Activated CD4-positive, alpha-beta memory T cell treated with anti-CD3 and anti-CD28 coated beads for 36 hours (primary cell): ENCODE results near the gene ZNF385C. TPM values are rescaled to one million over a fixed set of nuclear protein-coding genes. Genes with fewer than 3 reads are reported as not detected.

ENCODE experiments used
- CTCF ChIA-PET: fragments of 350-600 bp; sonication (Branson Sonifier 250); formaldehyde crosslinking; loops from one replicate; lab custom pipeline; 2021; ENCODE audit warnings: antibody characterized with exemption, inconsistent platforms; lab: Charles Lee
- POLR2A ChIA-PET: fragments of 350-600 bp; sonication (Branson Sonifier 250); formaldehyde crosslinking; loops from one replicate; lab custom pipeline; 2021; ENCODE audit warnings: antibody characterized with exemption; lab: Charles Lee
- DNase-seq: peaks from one replicate; pipeline ENCODE4 v3.0.0-alpha.2; 2020
- H3K27ac Mint-ChIP-seq: one replicate; pipeline ENCODE4 v1.8.0; 2021; ENCODE audit warnings: mixed read lengths
- H3K27me3 Mint-ChIP-seq: one replicate; pipeline ENCODE4 v1.8.0; 2021; ENCODE audit warnings: mixed read lengths
- H3K36me3 Mint-ChIP-seq: one replicate; pipeline ENCODE4 v1.8.0; 2021; ENCODE audit warnings: mixed read lengths
- H3K4me1 Mint-ChIP-seq: one replicate; pipeline ENCODE4 v1.8.0; 2021; ENCODE audit warnings: low read depth, mixed read lengths
- H3K4me3 Mint-ChIP-seq: one replicate; pipeline ENCODE4 v1.8.0; 2021; ENCODE audit warnings: mild to moderate bottlenecking, mixed read lengths
- H3K9me3 Mint-ChIP-seq: one replicate; pipeline ENCODE4 v1.8.0; 2021; ENCODE audit warnings: mixed read lengths
- intact Hi-C: fragments of 100-400 bp; cut with micrococcal nuclease; formaldehyde crosslinking; loops from one replicate; pipeline ENCODE4 v1.15.1; 2023
- total RNA-seq, 2 experiments: library from RNA; stranded (reverse); gene quantifications; one replicate each; pipeline ENCODE4 v1.2.3, GENCODE V29; 2021

Gene ZNF385C
- total RNA-seq, 2 experiments from 2014 or later: 0.10 TPM; not detected in 1

DNA sequence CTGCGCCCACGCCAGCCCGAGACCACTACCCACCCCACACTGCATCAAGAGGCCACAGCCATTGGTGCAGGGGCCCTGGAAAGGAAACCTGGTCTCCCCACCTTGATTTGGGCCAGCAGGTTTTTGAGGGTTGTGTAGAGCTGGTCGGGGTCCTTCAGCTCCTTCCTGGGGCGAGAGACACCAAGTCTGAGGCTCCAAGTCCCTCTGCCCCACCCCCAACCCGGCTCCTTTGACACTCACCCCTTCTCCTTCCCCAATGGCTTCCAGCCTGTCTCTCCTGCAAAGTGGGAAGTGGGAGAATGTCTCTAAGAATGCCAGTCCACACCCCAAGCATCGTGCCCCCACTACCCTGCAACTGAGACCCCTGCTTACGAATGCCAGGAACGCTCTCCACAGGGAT, 15.8 kb upstream of the ZNF385C start:
- ChIA-PET POLR2A (interaction anchor here (0.7 to 4.8 kb wide), 3 partner anchors 21 to 148 kb away, joined by 3 to 21 read pairs (median 7); partner anchors contain the start of gene CNP), CTCF (interaction anchor here (0.9 to 15.6 kb wide), 6 partner anchors 13 to 413 kb away, joined by 4 to 211 read pairs (median 25); partner anchors contain the start of genes DNAJC7 and NKIRAS2)
- intact Hi-C loops: loop anchor here (5.0 kb wide), 1 partner anchor 43 kb away; no protein-coding TSS in a partner anchor
- Mint-ChIP-seq H3K27me3 (no peaks in the 10 kb centered on the region), H3K36me3 (peaks cover 28% of the 10 kb centered on the region), H3K9me3 (no peaks in the 10 kb centered on the region), H3K4me1 (peaks cover 35% of the 10 kb centered on the region), H3K27ac (peak overlapping the region; percentile 14), H3K4me3 (no peak overlapping the region)
- DNase-seq: no peak

GRCh38 chr17:42113293-42114069, 15.2 kb upstream of the ZNF385C start:
- intact Hi-C loops: loop anchor here (2.0 to 5.0 kb wide), 2 partner anchors 44 to 95 kb away; no protein-coding TSS in a partner anchor

DNA sequence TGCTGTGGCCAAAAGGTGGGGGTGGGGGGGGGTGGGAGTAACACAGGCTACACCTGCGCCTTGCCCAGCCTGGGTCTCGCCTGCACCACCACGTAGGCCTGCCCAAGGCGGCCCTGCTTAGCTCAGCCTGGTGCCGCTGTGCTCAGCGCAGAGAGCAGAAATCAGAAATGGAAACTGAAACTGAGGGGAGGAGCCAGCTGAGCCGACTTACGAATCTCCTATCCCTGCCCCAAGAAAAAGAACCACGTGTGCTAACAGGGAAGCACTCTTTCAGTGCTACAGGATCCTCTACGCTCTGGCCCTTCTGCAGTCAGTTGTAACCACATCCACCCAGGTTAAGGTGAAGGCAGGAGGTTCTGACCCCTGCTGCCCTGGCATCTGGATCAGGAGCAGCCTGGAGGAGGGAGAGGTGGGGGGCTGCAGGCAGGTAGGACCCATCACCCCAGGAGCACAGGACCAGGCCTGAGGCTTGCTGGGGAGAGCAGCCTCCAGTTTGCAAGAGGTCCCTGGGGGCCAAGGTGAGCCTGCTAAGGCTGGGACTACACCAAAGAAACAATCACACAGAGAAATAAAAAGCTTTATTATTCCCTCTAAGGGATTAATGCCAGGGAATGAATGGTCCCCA, 14.4 kb upstream of the ZNF385C start, which contains the start of gene DHX58:
DHX58 (minus strand) TSS at position 163 of the 625 bp plus-strand sequence. CDS start 822 bp downstream, outside the sequence.
- POLR2A ChIA-PET: interaction anchor here (0.6 to 4.8 kb wide), 13 partner anchors 8 to 182 kb away, joined by 3 to 21 read pairs (median 3); partner anchors contain the start of genes CNP, DNAJC7, KAT2A and ODAD4
- no peaks in the 10 kb centered on the region for H3K27me3 Mint-ChIP-seq
- H3K4me1 Mint-ChIP-seq: peaks cover 30% of the 10 kb centered on the region
- DNase-seq: peak; percentile 89
- intact Hi-C loops: loop anchor here (2.0 to 5.0 kb wide), 2 partner anchors 45 to 94 kb away; no protein-coding TSS in a partner anchor
- peak within 1 kb of the TSS; percentile 78 for H3K4me3 Mint-ChIP-seq
- peaks cover 26% of the 10 kb centered on the region for H3K36me3 Mint-ChIP-seq
- no peaks in the 10 kb centered on the region for H3K9me3 Mint-ChIP-seq
- CTCF ChIA-PET: interaction anchor here (1.0 to 15.6 kb wide), 6 partner anchors 11 to 150 kb away, joined by 5 to 211 read pairs (median 25); partner anchors contain the start of genes DNAJC7, KCNH4 and NKIRAS2
- H3K27ac Mint-ChIP-seq: peak within 1 kb of the TSS; percentile 96

More at GRCh38 chr17:42113293-42114069, 15.2 kb upstream of the ZNF385C start:
- Mint-ChIP-seq H3K4me3 (no peak overlapping the region), H3K27me3 (no peaks in the 10 kb centered on the region), H3K4me1 (peaks cover 29% of the 10 kb centered on the region), H3K9me3 (no peaks in the 10 kb centered on the region), H3K36me3 (peaks cover 26% of the 10 kb centered on the region), H3K27ac (peak overlapping the region; percentile 96)
- POLR2A ChIA-PET: interaction anchor here (0.7 to 4.8 kb wide), 8 partner anchors 8 to 173 kb away, joined by 3 to 21 read pairs (median 6); partner anchors contain the start of genes CNP, DNAJC7 and KAT2A
- CTCF ChIA-PET: interaction anchor here (1.0 to 15.6 kb wide), 5 partner anchors 12 to 414 kb away, joined by 4 to 211 read pairs (median 28); partner anchors contain the start of genes DNAJC7 and NKIRAS2
- no peak for DNase-seq

- peak overlapping the region; percentile 96 for H3K27ac Mint-ChIP-seq
- peak; percentile 55 for DNase-seq
- peak overlapping the region; percentile 78 for H3K4me3 Mint-ChIP-seq
- no peaks in the 10 kb centered on the region for H3K27me3 Mint-ChIP-seq
- CTCF ChIA-PET: interaction anchor here (1.0 to 15.6 kb wide), 6 partner anchors 11 to 149 kb away, joined by 5 to 211 read pairs (median 25); partner anchors contain the start of genes DNAJC7, KCNH4 and NKIRAS2
- intact Hi-C loops: loop anchor here (2.0 to 5.0 kb wide), 2 partner anchors 45 to 93 kb away; no protein-coding TSS in a partner anchor
- POLR2A ChIA-PET: interaction anchor here (1.0 to 4.8 kb wide), 12 partner anchors 8 to 181 kb away, joined by 3 to 21 read pairs (median 4); partner anchors contain the start of genes CNP, DNAJC7, KAT2A and ODAD4
- no peaks in the 10 kb centered on the region for H3K9me3 Mint-ChIP-seq
- peaks cover 28% of the 10 kb centered on the region for H3K4me1 Mint-ChIP-seq
- H3K36me3 Mint-ChIP-seq: peaks cover 20% of the 10 kb centered on the region
These were observed 13.7 kb upstream of the ZNF385C start for GRCh38 chr17:42111871-42112551.

- Mint-ChIP-seq H3K4me1 (peaks cover 24% of the 10 kb centered on the region), H3K27ac (peak overlapping the region; percentile 58), H3K4me3 (peak overlapping the region; percentile 39), H3K36me3 (peaks cover 16% of the 10 kb centered on the region), H3K27me3 (no peaks in the 10 kb centered on the region), H3K9me3 (no peaks in the 10 kb centered on the region)
- CTCF ChIA-PET: interaction anchor here (1.3 to 15.6 kb wide), 5 partner anchors 10 to 148 kb away, joined by 5 to 211 read pairs (median 28); partner anchors contain the start of genes CNP, DNAJC7 and NKIRAS2
- DNase-seq: no peak
- intact Hi-C loops: loop anchor here (5.0 kb wide), 1 partner anchor 46 kb away; no protein-coding TSS in a partner anchor
- POLR2A ChIA-PET: interaction anchor here (1.1 to 4.8 kb wide), 4 partner anchors 10 to 145 kb away, joined by 3 to 21 read pairs (median 10); partner anchors contain the start of genes CNP, KAT2A and ZNF385C
These were observed 13.0 kb upstream of the ZNF385C start for GRCh38 chr17:42111265-42111636.

DNA sequence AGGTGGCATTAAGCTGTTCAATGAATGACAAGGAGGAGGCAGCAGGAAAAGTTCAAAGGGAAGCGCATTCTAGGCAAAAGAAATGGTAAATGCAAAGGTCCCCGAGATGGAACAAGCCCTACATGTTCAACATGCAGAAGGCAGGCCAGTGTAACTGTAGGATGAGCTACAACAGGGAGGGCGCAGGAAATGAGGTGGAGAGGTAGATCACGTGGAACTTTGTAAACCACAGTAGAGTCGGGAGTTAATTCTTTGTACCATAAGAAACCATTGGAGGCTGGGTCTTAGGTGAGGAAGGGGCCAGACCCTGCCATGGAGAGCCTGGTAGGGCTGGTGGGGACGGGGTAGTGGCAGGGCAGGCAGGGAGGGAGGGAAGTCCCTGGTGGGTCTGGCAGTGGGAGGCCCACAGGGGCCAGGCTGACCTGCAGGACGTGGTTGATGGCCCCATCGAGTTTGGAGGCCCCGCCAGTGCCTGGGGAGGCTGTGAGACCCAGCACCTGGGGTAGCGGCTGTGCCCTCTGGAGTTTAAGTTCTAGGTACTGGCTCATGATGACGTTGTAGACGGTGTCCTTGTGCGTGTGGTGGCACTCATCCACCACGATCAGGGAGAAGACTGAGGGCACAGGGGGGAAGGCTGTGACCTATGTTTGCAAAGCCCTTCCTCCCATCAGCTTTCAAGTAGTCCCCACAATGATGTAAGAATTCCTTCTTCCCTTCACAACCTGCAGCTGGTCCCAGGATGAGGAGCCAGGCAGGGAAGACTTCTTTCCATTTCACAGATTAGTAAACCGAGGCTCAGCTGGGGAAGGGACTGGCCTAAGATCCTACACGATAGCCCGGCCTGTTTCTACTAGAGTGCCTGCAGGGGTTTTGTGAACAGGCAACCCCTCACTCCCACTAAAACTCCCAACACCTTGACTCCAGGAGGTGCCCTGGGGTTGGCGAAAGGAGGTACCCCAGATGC, 12.3 kb upstream of the ZNF385C start:
- CTCF ChIA-PET: interaction anchor here (1.3 to 15.6 kb wide), 6 partner anchors 9 to 148 kb away, joined by 5 to 211 read pairs (median 25); partner anchors contain the start of genes CNP, DNAJC7 and NKIRAS2

GRCh38 chr17:42109086-42109485, 10.8 kb upstream of the ZNF385C start:
- Mint-ChIP-seq H3K27me3 (no peaks in the 10 kb centered on the region), H3K36me3 (peaks cover 2% of the 10 kb centered on the region), H3K27ac (no peak overlapping the region), H3K4me3 (no peak overlapping the region), H3K4me1 (peaks cover 24% of the 10 kb centered on the region), H3K9me3 (no peaks in the 10 kb centered on the region)
- ChIA-PET CTCF (interaction anchor here (0.7 to 15.6 kb wide), 3 partner anchors 53 to 1577 kb away, joined by 3 to 211 read pairs (median 4); partner anchors contain the start of genes DNAJC7 and NKIRAS2), POLR2A (interaction anchor here (1.4 kb wide), 1 partner anchor 10 kb away, joined by 3 read pairs; no protein-coding TSS in a partner anchor)
- intact Hi-C loops: loop anchor here (5.0 kb wide), 1 partner anchor 142 kb away; the partner anchor contains the start of gene CNP
- DNase-seq: no peak

More for the DNA sequence above, 12.3 kb upstream of the ZNF385C start:
- H3K9me3 Mint-ChIP-seq: no peaks in the 10 kb centered on the region
- H3K4me3 Mint-ChIP-seq: peak overlapping the region; percentile 39
- intact Hi-C loops: loop anchor here (5.0 kb wide), 1 partner anchor 47 kb away; no protein-coding TSS in a partner anchor
- no peak for DNase-seq
- H3K27ac Mint-ChIP-seq: peak overlapping the region; percentile 58
- H3K4me1 Mint-ChIP-seq: peaks cover 24% of the 10 kb centered on the region
- peaks cover 9% of the 10 kb centered on the region for H3K36me3 Mint-ChIP-seq
- POLR2A ChIA-PET: interaction anchor here (1.1 to 4.8 kb wide), 5 partner anchors 8 to 145 kb away, joined by 3 to 21 read pairs (median 4); partner anchors contain the start of genes CNP, DNAJC7 and KAT2A
- H3K27me3 Mint-ChIP-seq: no peaks in the 10 kb centered on the region

DNA sequence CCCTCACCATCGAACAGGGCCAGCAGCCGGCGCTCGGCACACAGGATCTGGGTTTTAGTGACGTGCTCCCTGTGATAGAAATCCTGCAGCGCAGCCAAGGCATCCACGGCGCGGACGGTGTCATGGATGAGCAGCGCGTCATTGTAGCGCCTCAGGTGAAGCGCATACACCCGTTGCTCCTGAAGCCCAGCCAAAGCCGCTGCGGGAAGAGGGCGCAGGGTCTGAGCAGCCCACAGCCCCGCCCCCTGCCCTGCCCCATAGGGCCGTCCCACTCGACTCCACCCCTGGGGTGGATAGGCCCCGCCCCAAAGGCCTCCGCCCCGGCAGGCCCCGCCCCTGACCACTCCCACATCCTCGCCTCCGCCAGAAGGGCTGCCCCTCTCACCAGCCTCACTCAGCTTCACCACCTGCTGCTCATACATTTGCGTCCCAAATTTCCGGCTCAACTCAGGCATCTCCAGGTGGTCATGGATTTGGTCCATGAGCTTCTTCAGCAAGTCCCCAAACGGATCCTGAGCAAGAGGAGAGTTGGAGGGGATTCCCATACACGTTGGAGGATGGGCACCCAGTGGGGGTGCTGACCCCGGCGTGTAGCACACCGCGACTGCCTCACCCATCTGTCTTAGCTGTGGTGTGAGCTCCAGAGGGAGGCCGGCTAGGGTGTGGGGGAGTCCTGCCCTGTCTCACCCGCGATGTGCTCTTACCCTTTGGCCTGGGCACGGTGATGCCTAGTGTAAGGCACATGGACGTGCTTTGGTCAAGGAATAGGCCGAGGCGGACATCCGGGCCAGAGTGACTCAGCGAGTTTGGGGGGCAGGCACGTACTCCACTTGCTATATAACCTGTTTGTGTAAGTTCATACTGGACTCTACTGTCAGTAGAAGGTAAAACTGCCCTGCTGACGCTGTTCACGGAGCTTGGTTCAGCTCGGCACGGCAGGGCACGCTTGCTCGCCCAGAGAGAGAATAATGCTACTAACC, 9.6 kb upstream of the ZNF385C start:
- ChIA-PET CTCF (interaction anchor here (1.0 to 15.6 kb wide), 5 partner anchors 10 to 1576 kb away, joined by 3 to 211 read pairs (median 4); partner anchors contain the start of genes DNAJC7 and NKIRAS2), POLR2A (interaction anchor here (0.5 kb wide), 2 partner anchors 84 to 392 kb away, joined by 4 read pairs; no protein-coding TSS in a partner anchor)
- H3K9me3 Mint-ChIP-seq: no peaks in the 10 kb centered on the region
- DNase-seq: peak; percentile 96
- H3K36me3 Mint-ChIP-seq: peaks cover 2% of the 10 kb centered on the region
- H3K4me3 Mint-ChIP-seq: peak overlapping the region; percentile 60
- intact Hi-C loops: loop anchor here (5.0 kb wide), 1 partner anchor 141 kb away; the partner anchor contains the start of gene CNP
- no peaks in the 10 kb centered on the region for H3K27me3 Mint-ChIP-seq
- no peak overlapping the region for H3K27ac Mint-ChIP-seq
- H3K4me1 Mint-ChIP-seq: peaks cover 23% of the 10 kb centered on the region
